Tibial nerve (tissue), 4 donors: ENCODE results near the gene FMO3. TPM values are rescaled to one million over a fixed set of nuclear protein-coding genes. Genes with fewer than 3 reads are reported as not detected.

ENCODE experiments used
- DNase-seq, 2 donors: peaks; one replicate each; pipeline ENCODE4 v3.0.0-alpha.2; 2019; ENCODE audit warnings: low spot score in 2 of 2
- H3K27ac ChIP-seq, 4 donors: fragments of 200-600 bp; sonication (generic) in 3 of 4; one replicate each; pipeline ENCODE4 v1.5.1; 2017 to 2019; ENCODE audit warnings: mild to moderate bottlenecking in 1 of 4
- H3K27me3 ChIP-seq, 2 donors: fragments of 200-600 bp; sonication (generic) in 1 of 2; one replicate each; pipeline versions ENCODE4 v1.5.1 to v1.6.0; 2017 to 2019
- H3K36me3 ChIP-seq, 3 donors: fragments of 200-600 bp; sonication (generic); one replicate each; pipeline ENCODE4 v1.5.1; 2018 to 2019
- H3K4me1 ChIP-seq, 4 donors: fragments of 200-600 bp; sonication (generic) in 3 of 4; one replicate each; pipeline ENCODE4 v1.5.1; 2017 to 2019
- H3K4me3 ChIP-seq, 4 donors: fragments of 200-600 bp; sonication (generic) in 3 of 4; one replicate each; pipeline ENCODE4 v1.5.1; 2017 to 2019; ENCODE audit warnings: mild to moderate bottlenecking in 1 of 4, moderate library complexity in 1 of 4
- H3K9me3 ChIP-seq, 4 donors: fragments of 200-600 bp; sonication (generic) in 3 of 4; one replicate each; pipeline ENCODE4 v1.5.1; 2017 to 2019
- CTCF ChIP-seq, 5 experiments: fragments of 200-600 bp in 3 of 5; fragments of 450-650 bp in 2 of 5; sonication (generic) in 3 of 5; IDR thresholded peaks; one replicate each; pipeline ENCODE4 v1.5.1; 2016 to 2019; ENCODE audit warnings: antibody characterized with exemption in 5 of 5, mild to moderate bottlenecking in 3 of 5, moderate library complexity in 2 of 5
- EP300 ChIP-seq, 2 donors: sonication (generic); formaldehyde crosslinking; IDR thresholded peaks; one replicate each; pipeline ENCODE4 v1.6.1; 2017; ENCODE audit warnings: antibody characterized with exemption in 2 of 2, mild to moderate bottlenecking in 1 of 2
- POLR2A ChIP-seq, 2 donors: fragments of 450-650 bp; IDR thresholded peaks; one replicate each; pipeline ENCODE4 v1.6.1; 2017; ENCODE audit warnings: antibody characterized with exemption in 2 of 2, mild to moderate bottlenecking in 2 of 2, moderate library complexity in 2 of 2
- WGBS, 2 donors: methylation state at CpG; one replicate each; pipeline ENCODE4 v1.1.5; 2018; 5-methylcytosine and 5-hydroxymethylcytosine counted together
- total RNA-seq, 4 donors: library from RNA; depleted of rRNA; stranded (reverse); fragments of >200 nt; gene quantifications; one replicate each; pipeline ENCODE4 v1.1.0, GENCODE V29; 2016

Gene FMO3
- total RNA-seq, 4 donors from 2014 or later, result 1.8 to 4.8 (median 3.1) TPM

- Histone ChIP-seq H3K9me3 (no peaks in the 10 kb centered on the region), H3K4me3 (no peak overlapping the region), H3K4me1 (peaks cover 0 to 10% (median 0%) of the 10 kb centered on the region in 4 donors), H3K27ac (no peak overlapping the region), H3K36me3 (no peaks in the 10 kb centered on the region), H3K27me3 (no peaks in the 10 kb centered on the region)
- 74 to 77% methylated on average over 2 of the region's 2 CpGs for WGBS, 2 donors
- no peak for DNase-seq
- TF ChIP-seq POLR2A (IDR thresholded peaks at IDR 0.05) (no peak), EP300 (IDR thresholded peaks at IDR 0.05) (no peak), CTCF (IDR thresholded peaks at IDR 0.05) (no peak)
Observed at GRCh38 chr1:171119648-171120047, 28.9 kb downstream of the FMO3 start.

GRCh38 chr1:171122299-171122698 lies 31.6 kb downstream of the FMO3 start:
- no peak overlapping the region for H3K4me3 ChIP-seq
- H3K27ac ChIP-seq, result no peak overlapping the region
- no peak for DNase-seq
- H3K9me3 ChIP-seq, result no peaks in the 10 kb centered on the region
- TF ChIP-seq CTCF (IDR thresholded peaks at IDR 0.05), result no peak
- TF ChIP-seq EP300 (IDR thresholded peaks at IDR 0.05), result no peak
- no peak for TF ChIP-seq POLR2A (IDR thresholded peaks at IDR 0.05)
- peaks cover 0 to 26% (median 5%) of the 10 kb centered on the region in 4 donors for H3K4me1 ChIP-seq
- H3K36me3 ChIP-seq, result no peaks in the 10 kb centered on the region
- no peaks in the 10 kb centered on the region for H3K27me3 ChIP-seq

- Histone ChIP-seq H3K4me3 (no peak overlapping the region), H3K9me3 (no peaks in the 10 kb centered on the region), H3K4me1 (peaks cover 0 to 32% (median 5%) of the 10 kb centered on the region in 4 donors), H3K27me3 (no peaks in the 10 kb centered on the region), H3K27ac (no peak overlapping the region), H3K36me3 (no peaks in the 10 kb centered on the region)
- no peak for TF ChIP-seq CTCF (IDR thresholded peaks at IDR 0.05)
- TF ChIP-seq EP300 (IDR thresholded peaks at IDR 0.05), result no peak
- TF ChIP-seq POLR2A (IDR thresholded peaks at IDR 0.05), result no peak
- no peak for DNase-seq
Observed at GRCh38 chr1:171122893-171123292, 32.2 kb downstream of the FMO3 start.

GRCh38 chr1:171126504-171126903 lies 35.8 kb downstream of the FMO3 start:
- Histone ChIP-seq H3K27me3 (no peaks in the 10 kb centered on the region), H3K27ac (peak overlapping the region in 2 of 4 donors; percentile 9 to 49), H3K36me3 (no peaks in the 10 kb centered on the region), H3K4me1 (peaks cover 0 to 33% (median 5%) of the 10 kb centered on the region in 4 donors), H3K9me3 (peaks cover 0 to 7% (median 0%) of the 10 kb centered on the region in 4 donors), H3K4me3 (no peak overlapping the region)
- 61 to 64% methylated on average over 4 of the region's 4 CpGs for WGBS, 2 donors
- peak in 1 of 2 donors; percentile 27 for TF ChIP-seq EP300 (IDR thresholded peaks at IDR 0.05)
- no peak for TF ChIP-seq POLR2A (IDR thresholded peaks at IDR 0.05)
- TF ChIP-seq CTCF (IDR thresholded peaks at IDR 0.05), result no peak
- DNase-seq, result peak; percentile 26 to 36

GRCh38 chr1:171127099-171127498 lies 36.4 kb downstream of the FMO3 start:
- no peak for DNase-seq
- no peak overlapping the region for H3K4me3 ChIP-seq
- H3K36me3 ChIP-seq, result no peaks in the 10 kb centered on the region
- TF ChIP-seq POLR2A (IDR thresholded peaks at IDR 0.05) (no peak), EP300 (IDR thresholded peaks at IDR 0.05) (no peak), CTCF (IDR thresholded peaks at IDR 0.05) (no peak)
- peaks cover 0 to 7% (median 0%) of the 10 kb centered on the region in 4 donors for H3K9me3 ChIP-seq
- 52 to 57% methylated on average over 1 of the region's 1 CpG for WGBS, 2 donors
- H3K4me1 ChIP-seq, result peaks cover 0 to 33% (median 5%) of the 10 kb centered on the region in 4 donors
- peak overlapping the region in 2 of 4 donors; percentile 9 to 49 for H3K27ac ChIP-seq
- no peaks in the 10 kb centered on the region for H3K27me3 ChIP-seq
